CD4-positive, alpha-beta T cell treated with Interleukin-12 subunit alpha and Interleukin-12 subunit beta, for 1 hour (primary cell): ENCODE data around the gene TBC1D10B.
A peak's percentile ranks its signal among the peaks of the same experiment; 100 is the strongest.
"Not testable (repeated sequence)": the region's sequence is repeated elsewhere in the genome, so short reads cannot be mapped to it uniquely, and the experiment has no call there.

Source experiments
- DNase-seq: peaks from one replicate; pipeline ENCODE4 v3.0.0-alpha.2; 2020

TBC1D10B gene

DNA sequence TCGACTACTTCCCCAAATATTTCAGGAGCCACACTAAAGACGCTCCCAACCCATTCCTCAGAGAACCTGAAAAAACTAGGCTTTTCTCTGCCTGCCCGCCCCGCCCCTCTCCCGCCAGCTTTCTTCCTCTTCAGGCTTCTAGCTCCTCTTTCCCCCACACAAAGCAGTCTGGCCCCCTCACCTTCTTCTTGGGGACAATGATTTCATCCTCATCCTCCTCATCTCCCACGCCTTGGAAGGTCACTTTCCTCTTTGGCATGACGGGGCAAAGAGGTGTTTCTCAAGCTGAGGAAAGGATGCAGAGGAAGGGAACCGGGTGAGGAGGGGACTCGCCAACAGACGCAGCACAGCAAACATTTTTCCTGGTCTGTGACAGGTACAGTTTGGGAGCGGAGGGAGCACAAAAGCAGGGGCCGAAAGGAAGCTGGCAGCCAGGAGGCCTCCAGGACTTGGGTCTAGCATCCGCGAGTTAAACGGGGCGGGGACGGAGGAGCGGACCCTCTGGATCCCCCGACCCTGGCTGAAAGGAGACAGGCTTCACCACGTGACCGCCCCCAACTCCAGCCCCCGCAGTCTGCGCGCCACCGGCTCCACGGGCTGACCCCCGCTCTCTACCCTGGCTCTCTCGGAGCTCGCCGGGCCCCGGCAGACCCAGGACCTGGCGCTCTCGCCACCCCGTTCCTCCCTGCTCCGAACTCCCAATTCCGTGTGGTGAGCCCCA lies 15.7 kb downstream of the TBC1D10B start:
- no peak for DNase-seq

DNA sequence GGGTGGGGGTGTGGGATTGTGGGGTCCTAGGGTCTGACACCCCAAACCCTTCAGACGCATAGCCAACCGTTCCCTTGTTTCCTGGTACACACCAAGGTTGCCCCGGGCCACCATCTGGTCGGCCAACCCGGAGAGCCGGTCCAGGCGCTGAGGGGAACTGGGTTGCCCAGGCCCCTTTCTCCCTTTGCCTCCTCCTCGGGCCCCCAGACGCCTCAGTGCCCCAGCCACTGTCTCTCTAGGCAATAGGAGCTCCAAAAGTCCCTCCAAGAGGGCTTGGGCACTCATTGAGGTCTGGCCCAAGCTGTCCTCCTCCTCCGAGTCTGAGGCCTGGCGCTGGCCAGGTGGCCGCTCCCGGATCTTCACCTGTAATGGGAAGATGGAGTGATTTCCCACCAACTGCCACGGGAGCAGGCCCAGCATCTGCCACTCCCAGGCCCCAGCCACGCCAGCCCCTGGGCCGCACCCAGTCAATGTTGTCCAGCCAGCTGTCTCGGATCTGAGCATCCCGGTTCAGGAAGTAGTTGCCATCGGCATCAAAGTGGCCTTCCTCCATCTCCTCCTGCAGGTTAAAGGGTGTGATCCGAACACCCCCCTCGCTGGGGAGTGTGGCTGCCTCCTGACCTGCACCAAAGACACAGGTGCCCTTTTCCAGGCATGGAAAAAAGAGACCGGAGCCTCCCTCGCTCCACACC lies 16.7 kb downstream of the TBC1D10B start:
- no peak for DNase-seq

DNA sequence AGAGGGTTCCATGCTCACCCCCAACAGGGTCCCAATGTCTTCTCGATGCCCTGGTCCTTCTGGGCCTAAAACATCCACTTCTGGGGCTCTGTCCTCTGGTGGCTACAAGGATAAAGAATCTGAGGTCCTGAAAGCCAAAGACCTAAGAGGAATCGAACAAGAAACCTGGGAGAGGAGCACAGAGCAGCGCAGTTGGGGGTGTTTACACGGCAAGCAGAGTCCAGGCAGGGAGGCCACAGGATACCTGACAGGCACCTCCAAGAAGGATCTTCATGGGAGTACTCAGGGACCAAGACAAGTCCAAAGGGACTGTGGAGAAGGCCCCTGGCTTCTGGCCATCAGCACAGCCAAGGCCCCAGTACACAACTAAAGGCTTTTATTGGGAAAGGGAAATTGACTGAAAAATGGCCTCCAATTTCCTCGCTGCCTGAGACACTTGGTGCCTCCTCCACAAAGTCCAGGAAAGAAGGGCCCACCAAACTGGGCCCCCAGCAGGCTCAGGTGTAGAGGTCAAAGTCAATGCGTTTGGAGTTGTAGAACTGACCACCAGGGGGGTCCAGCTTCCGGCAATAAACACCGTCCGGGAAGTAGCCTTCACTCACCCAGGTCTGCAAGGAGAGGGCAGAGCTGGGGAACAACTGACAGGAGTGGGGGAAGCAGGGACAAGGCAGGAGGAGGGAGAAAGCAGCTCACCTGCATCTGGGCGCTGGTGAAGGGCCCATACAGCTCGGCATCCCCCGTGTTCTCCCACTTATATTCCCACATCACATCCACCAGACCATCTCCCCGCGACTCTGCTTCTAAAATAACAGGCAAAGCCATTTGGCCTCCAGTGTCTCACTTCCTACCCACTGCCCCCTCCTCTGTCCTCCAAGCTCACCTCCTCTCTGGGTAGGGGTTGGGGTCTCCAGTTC lies 17.5 kb downstream of the TBC1D10B start:
- no peak for DNase-seq

DNA sequence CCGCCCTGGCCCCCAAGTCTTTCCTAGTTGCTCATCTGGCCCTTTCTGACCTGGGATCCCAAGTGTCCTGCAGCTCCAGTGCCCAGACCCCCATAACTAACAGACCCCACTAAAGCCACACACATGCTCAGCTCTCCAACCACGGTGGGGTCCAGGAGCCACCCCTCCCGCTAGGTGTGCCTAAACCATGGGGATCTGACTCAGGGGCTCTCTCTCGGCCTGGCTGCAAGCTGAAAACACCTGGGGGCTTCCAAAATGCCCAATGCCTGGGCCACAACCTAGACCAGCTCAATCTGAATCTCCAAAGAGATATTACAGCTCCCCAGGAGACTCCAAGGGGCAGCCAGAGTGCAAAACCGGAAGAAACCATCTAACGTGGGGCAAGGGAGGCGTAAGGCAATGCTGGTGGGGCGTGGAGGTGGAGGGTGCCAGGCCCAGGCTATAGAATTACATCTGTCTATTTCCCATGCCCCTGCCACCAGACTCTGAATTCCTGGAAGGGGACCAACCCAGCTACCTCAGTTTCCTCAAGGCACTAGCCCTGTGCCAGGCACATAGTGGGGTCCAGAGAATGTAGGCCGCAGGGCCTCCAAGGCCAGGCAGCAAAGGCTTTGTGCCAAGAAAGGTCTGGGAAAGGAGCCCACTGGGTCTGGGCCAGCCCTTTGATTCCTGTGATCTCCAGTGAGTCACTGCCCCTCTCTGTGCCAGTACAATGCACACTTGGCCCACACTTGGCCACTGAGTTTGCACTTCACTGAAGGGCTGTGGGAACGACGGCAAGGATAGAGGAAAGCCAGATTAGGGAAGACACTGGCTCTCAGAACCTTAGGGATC lies 18.5 kb downstream of the TBC1D10B start:
- no peak for DNase-seq

GRCh38 chr16:30351001-30351441 lies 19.3 kb downstream of the TBC1D10B start:
- no peak for DNase-seq

- DNase-seq, result peak; percentile 44
Observed at GRCh38 chr16:30350134-30350871, 20.0 kb downstream of the TBC1D10B start.

GRCh38 chr16:30349675-30350074 lies 20.6 kb downstream of the TBC1D10B start:
- DNase-seq, result no peak

- no peak for DNase-seq
Observed at GRCh38 chr16:30348929-30349328, 21.4 kb downstream of the TBC1D10B start.

- DNase-seq, result no peak
Observed at GRCh38 chr16:30348113-30348512, 22.2 kb downstream of the TBC1D10B start.

DNA sequence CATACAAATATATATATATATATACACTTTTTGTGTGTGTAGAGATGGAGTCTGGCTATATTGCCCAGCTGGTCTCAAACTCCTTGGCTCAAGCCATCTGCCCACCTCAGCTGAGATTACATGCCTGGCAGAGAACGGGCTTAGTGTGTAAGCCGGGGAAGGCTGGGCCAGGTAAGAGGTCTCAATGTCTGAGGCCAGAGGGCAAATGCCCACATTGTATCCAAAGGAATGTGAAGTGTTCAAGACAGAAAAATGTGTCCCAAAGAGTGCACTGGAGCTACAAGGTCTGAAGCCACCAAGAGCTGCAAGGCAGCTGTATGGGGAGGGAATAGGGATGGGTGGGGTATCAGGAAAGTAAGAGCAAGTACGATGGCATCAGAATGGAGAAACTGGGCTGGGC lies 24.0 kb downstream of the TBC1D10B start:
- no peak for DNase-seq

GRCh38 chr16:30343491-30343820 lies 26.8 kb downstream of the TBC1D10B start:
- not testable (repeated sequence) for DNase-seq

DNA sequence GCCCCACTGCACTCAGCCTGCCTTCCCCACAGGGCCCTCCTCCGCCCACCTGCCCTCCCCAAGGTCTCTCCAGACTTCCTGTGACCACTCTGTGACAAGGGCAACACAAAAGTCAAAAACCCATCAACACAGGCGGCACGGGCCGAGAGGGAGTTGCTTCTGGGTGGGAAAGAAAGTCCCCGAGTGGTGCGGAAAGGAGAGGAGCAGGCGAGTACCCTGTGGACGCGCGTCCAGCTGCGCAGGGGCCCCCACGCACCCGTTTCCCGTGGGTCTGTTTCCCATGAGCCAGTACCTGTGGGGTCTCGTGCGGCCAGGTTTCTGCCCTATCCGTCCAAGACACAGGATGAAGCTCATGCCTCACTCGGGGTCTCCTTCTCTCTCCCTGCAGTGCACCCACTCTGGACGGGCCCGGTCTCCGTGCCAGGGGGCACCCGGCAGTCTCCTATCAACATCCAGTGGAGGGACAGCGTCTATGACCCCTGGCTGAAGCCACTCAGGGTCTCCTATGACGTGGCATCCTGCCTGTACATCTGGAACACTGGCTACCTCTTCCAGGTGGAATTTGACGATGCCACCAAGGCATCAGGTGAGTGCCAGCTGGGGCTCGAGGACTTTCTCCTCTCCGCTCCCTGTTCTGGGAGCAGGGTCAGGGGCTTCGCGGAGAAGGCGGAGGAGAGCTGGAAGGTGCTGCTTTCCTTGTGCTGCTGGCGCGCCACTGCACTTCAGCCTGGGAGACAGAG lies 27.4 kb downstream of the TBC1D10B start:
- DNase-seq, result no peak

DNA sequence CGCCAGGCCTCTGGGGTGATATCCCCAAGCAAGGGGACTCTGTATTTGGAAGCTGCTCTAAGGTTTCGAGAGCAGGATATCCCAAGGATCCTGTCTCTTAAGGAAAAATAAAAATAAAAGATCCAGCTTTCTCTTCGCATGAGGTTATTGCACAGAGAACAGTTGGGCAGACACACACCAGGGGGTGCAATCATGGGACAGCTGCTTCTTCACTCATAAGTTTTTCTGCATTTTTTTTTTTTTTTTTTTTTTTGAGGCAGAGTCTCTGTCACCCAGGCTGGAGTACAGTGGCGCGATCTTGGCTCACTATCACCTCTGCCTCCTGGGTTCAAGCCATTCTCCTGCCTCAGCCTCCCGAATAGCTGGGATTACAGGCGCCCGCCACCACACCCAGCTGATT lies 28.3 kb downstream of the TBC1D10B start:
- not testable (repeated sequence) for DNase-seq

DNA sequence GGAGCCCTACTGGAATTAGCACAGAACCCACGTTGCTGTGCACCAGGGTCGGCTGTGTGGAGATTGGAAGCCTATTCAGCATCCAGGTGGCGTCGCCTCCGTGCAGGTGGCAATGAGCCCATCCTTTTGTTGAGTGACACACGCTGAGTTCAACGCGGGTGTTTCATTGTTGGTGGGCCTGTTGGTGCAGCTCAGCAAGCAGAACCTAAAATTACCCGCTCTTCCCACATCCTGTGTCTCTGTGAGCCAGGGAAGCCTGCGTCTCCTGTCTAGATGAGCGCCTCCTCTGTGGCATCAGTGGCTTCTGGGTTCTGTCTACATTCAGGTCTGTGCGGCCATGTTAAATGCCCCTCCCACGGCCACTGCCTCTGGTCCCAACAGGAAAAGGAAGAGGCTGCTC lies 29.7 kb downstream of the TBC1D10B start:
- DNase-seq, result no peak

DNA sequence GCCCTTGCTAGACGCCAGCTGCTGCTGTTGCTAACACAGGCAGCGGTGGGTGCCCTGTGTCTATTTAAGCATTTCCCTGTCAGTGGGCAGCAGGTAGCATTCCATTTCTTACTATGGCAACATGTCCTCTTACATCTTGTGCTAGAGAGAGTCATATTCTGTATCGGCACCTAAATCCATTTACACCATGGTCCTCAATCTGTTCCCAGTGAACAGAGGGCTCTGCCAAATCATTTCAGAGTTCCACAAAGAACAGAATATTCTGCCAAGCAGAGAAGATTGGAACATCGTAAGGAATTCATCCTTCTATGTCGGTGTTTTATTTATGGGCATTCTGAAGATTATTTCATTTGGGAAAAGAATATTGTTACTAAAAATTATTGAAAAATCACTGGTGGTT lies 31.6 kb downstream of the TBC1D10B start:
- DNase-seq, result not testable (repeated sequence)

GRCh38 chr16:30337964-30338357 lies 32.3 kb downstream of the TBC1D10B start:
- not testable (repeated sequence) for DNase-seq

- DNase-seq, result no peak
Observed at GRCh38 chr16:30335598-30336474, 34.5 kb downstream of the TBC1D10B start.

- DNase-seq, result peak; percentile 84
Observed at GRCh38 chr16:30335028-30335597, 35.2 kb downstream of the TBC1D10B start.

DNA sequence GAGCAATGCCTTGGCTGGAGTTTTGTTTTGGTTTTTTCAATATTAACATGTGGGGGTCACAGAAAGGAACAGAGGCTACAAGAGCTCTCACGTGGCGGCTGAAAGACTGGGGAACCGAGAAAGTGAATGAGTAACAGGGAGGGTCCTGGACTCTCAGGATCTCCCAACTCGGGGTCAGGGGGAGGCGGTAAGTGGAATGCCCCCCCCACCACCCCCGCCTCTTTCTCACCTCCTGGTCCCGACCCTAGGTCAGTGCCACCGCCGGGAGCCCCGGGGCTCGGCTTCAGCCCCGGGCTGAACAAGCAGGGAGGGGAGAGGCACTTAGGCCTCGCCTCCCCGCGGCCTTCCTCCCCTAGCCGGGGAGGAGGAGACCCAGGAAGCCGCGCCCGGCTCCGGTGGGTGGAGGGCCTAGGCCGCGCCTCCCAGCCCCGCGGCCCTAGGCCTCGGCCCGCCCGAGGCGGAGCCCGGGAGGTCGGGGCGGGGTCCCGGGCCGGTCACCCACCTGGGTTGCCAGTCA lies 35.8 kb downstream of the TBC1D10B start:
- DNase-seq, result peak; percentile 88
